Measurements from ENCODE around the gene SIRT6.
"Not testable (repeated sequence)": the region's sequence is repeated elsewhere in the genome, so short reads cannot be mapped to it uniquely, and the experiment has no call there.

Gene SIRT6

DNA sequence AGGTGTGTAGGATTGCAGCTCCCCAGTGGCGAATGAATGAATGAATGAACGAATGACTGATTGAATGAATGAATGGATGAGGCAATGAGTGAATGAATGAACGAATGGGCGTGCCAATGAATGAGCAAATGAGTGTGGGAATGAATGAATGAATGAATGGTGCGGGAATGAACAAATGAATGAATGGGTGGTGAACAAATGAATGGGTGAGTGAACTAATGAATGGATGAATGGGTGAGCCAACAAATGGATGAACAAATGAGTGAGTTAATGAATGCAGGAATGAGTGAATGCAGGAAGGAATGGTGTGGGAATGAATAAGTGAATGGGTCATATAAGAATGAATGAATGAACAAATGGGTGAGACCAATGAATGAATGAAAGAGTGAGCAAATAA is 14.9 kb upstream of the SIRT6 start:
- Histone ChIP-seq H3K4me3 (ENCODE audit: low read depth in 1 of 2, low read length in 1 of 2) (no peak overlapping the region), H3K27ac (no peak overlapping the region), H3K27me3 (peaks cover 88% of the 10 kb centered on the region), H3K36me3 (no peaks in the 10 kb centered on the region), H3K9me3 (no peaks in the 10 kb centered on the region), H3K4me1 (ENCODE audit: control insufficient read depth in 1 of 2, insufficient read depth in 1 of 2, low read depth in 1 of 2, low read length in 1 of 2) (no peaks in the 10 kb centered on the region)
- TF ChIP-seq, protein P1, sequence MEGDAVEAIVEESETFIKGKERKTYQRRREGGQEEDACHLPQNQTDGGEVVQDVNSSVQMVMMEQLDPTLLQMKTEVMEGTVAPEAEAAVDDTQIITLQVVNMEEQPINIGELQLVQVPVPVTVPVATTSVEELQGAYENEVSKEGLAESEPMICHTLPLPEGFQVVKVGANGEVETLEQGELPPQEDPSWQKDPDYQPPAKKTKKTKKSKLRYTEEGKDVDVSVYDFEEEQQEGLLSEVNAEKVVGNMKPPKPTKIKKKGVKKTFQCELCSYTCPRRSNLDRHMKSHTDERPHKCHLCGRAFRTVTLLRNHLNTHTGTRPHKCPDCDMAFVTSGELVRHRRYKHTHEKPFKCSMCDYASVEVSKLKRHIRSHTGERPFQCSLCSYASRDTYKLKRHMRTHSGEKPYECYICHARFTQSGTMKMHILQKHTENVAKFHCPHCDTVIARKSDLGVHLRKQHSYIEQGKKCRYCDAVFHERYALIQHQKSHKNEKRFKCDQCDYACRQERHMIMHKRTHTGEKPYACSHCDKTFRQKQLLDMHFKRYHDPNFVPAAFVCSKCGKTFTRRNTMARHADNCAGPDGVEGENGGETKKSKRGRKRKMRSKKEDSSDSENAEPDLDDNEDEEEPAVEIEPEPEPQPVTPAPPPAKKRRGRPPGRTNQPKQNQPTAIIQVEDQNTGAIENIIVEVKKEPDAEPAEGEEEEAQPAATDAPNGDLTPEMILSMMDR (IDR thresholded peaks at IDR 0.05), result no peak

DNA sequence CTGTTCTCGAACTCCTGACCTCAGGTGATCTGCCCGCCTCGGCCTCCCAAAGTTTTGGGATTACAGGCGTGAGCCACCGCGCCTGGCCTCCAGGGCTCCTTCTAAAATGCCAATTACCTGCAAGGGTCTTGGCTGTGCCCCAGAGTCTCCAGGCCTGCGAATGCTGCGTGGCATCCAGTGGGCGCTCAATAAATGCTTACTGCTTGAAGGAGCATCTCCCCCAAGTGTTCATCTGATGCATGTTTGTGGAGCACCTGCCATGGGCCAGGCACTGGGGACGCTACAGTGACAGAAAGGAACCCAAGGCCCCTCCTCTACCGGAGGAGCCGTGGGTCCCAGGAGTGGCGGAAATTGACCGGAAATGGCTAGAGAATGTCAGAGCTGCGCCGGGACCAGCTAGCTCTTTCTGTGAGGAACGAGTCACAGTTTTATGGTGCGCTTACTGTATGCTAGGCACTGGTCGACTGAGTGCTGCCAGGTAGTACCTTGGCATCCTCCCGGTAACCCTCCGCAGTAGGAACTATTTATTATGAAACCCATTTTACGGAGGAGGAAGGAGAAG is 14.3 kb upstream of the SIRT6 start:
- Histone ChIP-seq H3K27me3 (peaks cover 83% of the 10 kb centered on the region), H3K27ac (no peak overlapping the region), H3K4me1 (ENCODE audit: control insufficient read depth in 1 of 2, insufficient read depth in 1 of 2, low read depth in 1 of 2, low read length in 1 of 2) (no peaks in the 10 kb centered on the region), H3K9me3 (no peaks in the 10 kb centered on the region), H3K36me3 (no peaks in the 10 kb centered on the region), H3K4me3 (ENCODE audit: low read depth in 1 of 2, low read length in 1 of 2) (no peak overlapping the region)
- TF ChIP-seq, protein P1 (IDR thresholded peaks at IDR 0.05), result no peak

DNA sequence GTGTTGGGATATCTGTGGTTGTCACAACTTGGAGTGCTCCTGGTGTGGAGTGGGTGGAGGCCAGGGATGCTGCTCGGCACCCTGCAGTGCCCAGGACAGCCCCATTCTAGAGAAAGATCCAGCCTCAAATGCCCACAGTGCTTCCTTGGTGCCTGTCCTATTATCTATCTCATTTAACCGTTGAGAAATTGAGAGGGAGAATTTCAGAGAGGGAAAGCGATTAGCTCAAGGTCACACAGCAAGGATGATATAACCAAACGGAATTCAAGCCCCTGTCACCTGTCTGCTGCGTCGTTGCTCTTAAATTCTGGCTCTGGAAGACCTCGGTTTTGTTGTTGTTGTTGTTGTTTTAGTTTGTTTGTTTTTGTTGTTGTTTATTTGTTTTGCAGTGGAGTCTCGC is 13.6 kb upstream of the SIRT6 start:
- Histone ChIP-seq H3K27me3 (peaks cover 76% of the 10 kb centered on the region), H3K4me1 (ENCODE audit: control insufficient read depth in 1 of 2, insufficient read depth in 1 of 2, low read depth in 1 of 2, low read length in 1 of 2) (no peaks in the 10 kb centered on the region), H3K27ac (no peak overlapping the region), H3K9me3 (no peaks in the 10 kb centered on the region), H3K36me3 (no peaks in the 10 kb centered on the region), H3K4me3 (ENCODE audit: low read depth in 1 of 2, low read length in 1 of 2) (no peak overlapping the region)
- TF ChIP-seq, protein P1 (IDR thresholded peaks at IDR 0.05), result no peak

DNA sequence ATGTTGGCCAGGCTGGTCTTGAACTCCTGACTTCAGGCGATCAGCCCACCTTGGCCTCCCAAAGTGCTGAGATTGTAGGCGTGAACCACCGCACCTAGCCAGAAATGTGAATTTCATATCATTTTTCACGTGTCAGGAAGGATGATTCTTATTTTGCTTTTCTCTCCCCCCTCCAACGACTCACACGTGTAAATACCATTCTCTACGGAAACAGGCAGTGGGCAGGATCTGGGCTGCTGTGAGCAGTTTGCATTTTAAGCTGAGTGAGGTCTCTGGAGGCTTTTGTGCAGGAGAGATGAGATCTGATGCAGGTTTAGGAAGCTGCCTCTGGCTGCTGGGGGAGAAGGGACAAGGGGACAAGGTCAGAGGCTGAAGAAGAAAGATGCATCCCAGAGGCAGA is 12.0 kb upstream of the SIRT6 start:
- H3K4me1 ChIP-seq (ENCODE audit: control insufficient read depth in 1 of 2, insufficient read depth in 1 of 2, low read depth in 1 of 2, low read length in 1 of 2), result no peaks in the 10 kb centered on the region
- H3K27me3 ChIP-seq, result peaks cover 59% of the 10 kb centered on the region
- H3K27ac ChIP-seq, result no peak overlapping the region
- TF ChIP-seq, protein P1 (IDR thresholded peaks at IDR 0.05), result no peak
- H3K4me3 ChIP-seq (ENCODE audit: low read depth in 1 of 2, low read length in 1 of 2), result no peak overlapping the region
- H3K9me3 ChIP-seq, result no peaks in the 10 kb centered on the region
- H3K36me3 ChIP-seq, result no peaks in the 10 kb centered on the region

DNA sequence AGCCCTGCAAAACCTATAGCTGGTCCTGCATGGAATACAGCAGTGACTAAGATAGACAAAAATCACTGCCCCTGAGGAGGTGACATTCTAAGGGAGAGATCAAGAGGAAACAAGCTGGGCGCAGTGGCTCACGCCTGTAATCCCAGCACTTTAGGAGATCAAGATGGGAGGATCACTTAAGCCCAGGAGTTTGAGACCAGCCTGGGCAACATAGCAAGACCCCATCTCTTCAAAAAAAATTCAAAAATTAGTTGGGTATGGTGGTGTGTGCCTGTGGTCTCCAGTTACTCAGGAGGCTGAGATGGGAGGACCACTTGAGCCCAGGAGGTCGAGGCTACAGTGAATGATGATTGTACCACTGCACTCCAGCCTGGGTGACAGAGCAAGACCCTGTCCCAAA is 10.2 kb upstream of the SIRT6 start:
- not testable (repeated sequence) for H3K4me1 ChIP-seq (ENCODE audit: control insufficient read depth in 1 of 2, insufficient read depth in 1 of 2, low read depth in 1 of 2, low read length in 1 of 2); H3K27ac ChIP-seq; H3K36me3 ChIP-seq; H3K9me3 ChIP-seq; H3K4me3 ChIP-seq (ENCODE audit: low read depth in 1 of 2, low read length in 1 of 2)
- peaks cover 41% of the 10 kb centered on the region for H3K27me3 ChIP-seq

DNA sequence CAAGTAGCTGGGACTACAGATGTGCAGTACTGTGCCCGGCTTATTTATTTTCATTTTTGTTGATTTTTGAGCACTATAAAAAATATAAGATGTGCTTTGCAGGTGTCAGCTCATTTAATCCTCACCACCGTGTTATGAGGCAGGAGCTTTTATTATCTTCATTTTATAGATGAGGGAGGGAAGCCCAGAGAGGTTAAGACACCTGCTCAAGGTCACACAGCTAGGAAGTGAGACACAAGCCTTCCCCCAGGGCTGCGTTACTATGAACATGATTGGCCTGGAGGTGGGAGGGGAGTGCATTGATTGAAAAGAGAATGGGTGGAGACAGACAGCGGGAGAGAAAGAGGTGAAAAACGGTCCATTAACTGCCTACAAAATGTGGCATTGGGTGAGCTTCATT is 7.3 kb upstream of the SIRT6 start:
- Histone ChIP-seq H3K36me3 (no peaks in the 10 kb centered on the region), H3K27ac (no peak overlapping the region), H3K9me3 (no peaks in the 10 kb centered on the region), H3K4me1 (ENCODE audit: control insufficient read depth in 1 of 2, insufficient read depth in 1 of 2, low read depth in 1 of 2, low read length in 1 of 2) (no peaks in the 10 kb centered on the region), H3K27me3 (peaks cover 20% of the 10 kb centered on the region), H3K4me3 (ENCODE audit: low read depth in 1 of 2, low read length in 1 of 2) (no peak overlapping the region)
- TF ChIP-seq, protein P1 (IDR thresholded peaks at IDR 0.05), result no peak

Data from neutrophil (primary cell).